ENCODE data around the gene OCEL1.

DNA sequence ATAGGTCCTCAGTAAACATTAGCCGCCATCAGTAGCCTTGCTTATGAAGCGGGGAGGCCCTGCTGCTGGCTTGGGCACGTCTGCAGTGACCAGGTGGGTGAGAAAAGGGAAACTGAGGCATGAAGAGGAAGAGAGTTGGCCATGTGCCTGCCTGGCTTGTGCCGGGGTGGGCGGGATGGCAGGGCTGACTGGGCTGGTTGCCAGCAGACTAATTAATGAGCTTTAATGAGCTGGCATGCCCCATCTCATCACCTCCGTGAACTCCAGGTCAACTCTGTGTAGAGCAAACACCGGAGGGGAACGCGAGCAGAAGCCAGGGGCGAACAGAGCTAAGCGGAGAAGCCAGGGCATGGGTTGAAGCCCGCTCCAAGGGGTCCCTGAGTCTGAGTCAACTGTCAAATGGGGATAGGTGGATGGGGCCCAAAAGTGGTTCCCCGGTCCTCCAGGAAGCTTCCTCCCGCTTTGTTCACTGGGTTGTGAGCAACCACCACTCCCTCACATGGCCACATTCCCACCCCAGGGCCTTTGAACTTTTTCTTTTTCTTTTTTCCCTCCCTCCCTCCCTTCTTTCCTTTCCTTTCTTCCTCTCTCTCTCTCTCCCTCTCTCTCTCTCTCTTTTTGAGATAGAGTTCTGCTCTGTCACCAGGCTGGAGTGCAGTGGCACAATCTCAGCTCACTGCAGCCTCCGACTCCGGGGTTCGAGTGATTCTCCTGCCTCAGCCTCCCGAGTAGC lies 11.0 kb downstream of the OCEL1 start:
- TF ChIP-seq POLR2A (IDR thresholded peaks at IDR 0.05; ENCODE audit: low read length): no peak
- no peak for TF ChIP-seq GATA1 (IDR thresholded peaks at IDR 0.05; ENCODE audit: low read depth, low read length)
